GM12891 (cell line): ENCODE measurements around the gene ATG10.

ENCODE experiments used
- POLR2A ChIP-seq: IDR thresholded peaks from 2 replicates; pipeline ENCODE4 v1.6.1; 2011; ENCODE audit warnings: low read depth, low read length, control low read depth
- POU2F2 ChIP-seq: IDR thresholded peaks from 2 replicates; pipeline ENCODE4 v1.6.1; 2011; ENCODE audit warnings: low read depth, mild to moderate bottlenecking, control low read depth, low read length, moderate library complexity
- TAF1 ChIP-seq: IDR thresholded peaks from 2 replicates; pipeline ENCODE4 v1.6.1; 2011; ENCODE audit warnings: low read depth, low read length, control low read depth

- TF ChIP-seq POLR2A, result no peak
- TF ChIP-seq POU2F2, result no peak
- TF ChIP-seq TAF1, result no peak
Measured at GRCh38 chr5:82221020-82221419, 249.2 kb downstream of the ATG10 start.
